GM10248 (cell line): ENCODE results near the gene EDNRB.
"Not testable (repeated sequence)": the region's sequence is repeated elsewhere in the genome, so short reads cannot be mapped to it uniquely, and the experiment has no call there.

ENCODE experiments used
- CTCF ChIA-PET: fragments of 300-600 bp; sonication (Branson Sonifier 250); formaldehyde crosslinking; extraction: SDS; loops from one replicate; lab custom pipeline; 2021; ENCODE audit warnings: antibody characterized with exemption; lab: Yijun Ruan, JAX
- POLR2A ChIA-PET: fragments of 350-650 bp; sonication (Branson Sonifier 250); formaldehyde crosslinking; extraction: SDS; loops from one replicate; lab custom pipeline; 2020; ENCODE audit warnings: antibody characterized with exemption; lab: Yijun Ruan, JAX
- DNase-seq: peaks from one replicate; pipeline ENCODE4 v3.0.0; 2012; ENCODE audit errors: extremely low spot score
- TF ChIP-seq, protein P1 (sequence below): IDR thresholded peaks from 2 replicates; pipeline ENCODE4 v1.5.1; 2012; ENCODE audit warnings: mild to moderate bottlenecking, low read depth; ENCODE audit errors: extremely low read depth, missing control alignments, control extremely low read depth

The EDNRB gene

GRCh38 chr13:77853703-77854102 is 64.9 kb downstream of the EDNRB start:
- ChIA-PET POLR2A (no interaction called here), CTCF (interaction anchor here (0.9 to 1.4 kb wide), 2 partner anchors 9 to 10 kb away, joined by 3 read pairs; no protein-coding TSS in a partner anchor)
- no peak for DNase-seq
- TF ChIP-seq, protein P1, sequence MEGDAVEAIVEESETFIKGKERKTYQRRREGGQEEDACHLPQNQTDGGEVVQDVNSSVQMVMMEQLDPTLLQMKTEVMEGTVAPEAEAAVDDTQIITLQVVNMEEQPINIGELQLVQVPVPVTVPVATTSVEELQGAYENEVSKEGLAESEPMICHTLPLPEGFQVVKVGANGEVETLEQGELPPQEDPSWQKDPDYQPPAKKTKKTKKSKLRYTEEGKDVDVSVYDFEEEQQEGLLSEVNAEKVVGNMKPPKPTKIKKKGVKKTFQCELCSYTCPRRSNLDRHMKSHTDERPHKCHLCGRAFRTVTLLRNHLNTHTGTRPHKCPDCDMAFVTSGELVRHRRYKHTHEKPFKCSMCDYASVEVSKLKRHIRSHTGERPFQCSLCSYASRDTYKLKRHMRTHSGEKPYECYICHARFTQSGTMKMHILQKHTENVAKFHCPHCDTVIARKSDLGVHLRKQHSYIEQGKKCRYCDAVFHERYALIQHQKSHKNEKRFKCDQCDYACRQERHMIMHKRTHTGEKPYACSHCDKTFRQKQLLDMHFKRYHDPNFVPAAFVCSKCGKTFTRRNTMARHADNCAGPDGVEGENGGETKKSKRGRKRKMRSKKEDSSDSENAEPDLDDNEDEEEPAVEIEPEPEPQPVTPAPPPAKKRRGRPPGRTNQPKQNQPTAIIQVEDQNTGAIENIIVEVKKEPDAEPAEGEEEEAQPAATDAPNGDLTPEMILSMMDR = no peak

GRCh38 chr13:77848050-77848449 is 70.6 kb downstream of the EDNRB start:
- POLR2A ChIA-PET, CTCF ChIA-PET, DNase-seq: not testable (repeated sequence)

GRCh38 chr13:77846173-77846572 is 72.5 kb downstream of the EDNRB start:
- CTCF ChIA-PET = interaction anchor here (1.0 to 1.4 kb wide), 3 partner anchors 11 to 57 kb away, joined by 3 read pairs; no protein-coding TSS in a partner anchor
- DNase-seq = peak; percentile 5
- POLR2A ChIA-PET = interaction anchor here (0.6 kb wide), 1 partner anchor 62 kb away, joined by 3 read pairs; no protein-coding TSS in a partner anchor
- TF ChIP-seq, protein P1 = no peak
